ENCODE results near the gene MEST. TPM values are rescaled to one million over a fixed set of nuclear protein-coding genes. Genes with fewer than 3 reads are reported as not detected.

MEST gene
- total RNA-seq, 1 experiment from 2014 or later = 37.4 TPM

DNA sequence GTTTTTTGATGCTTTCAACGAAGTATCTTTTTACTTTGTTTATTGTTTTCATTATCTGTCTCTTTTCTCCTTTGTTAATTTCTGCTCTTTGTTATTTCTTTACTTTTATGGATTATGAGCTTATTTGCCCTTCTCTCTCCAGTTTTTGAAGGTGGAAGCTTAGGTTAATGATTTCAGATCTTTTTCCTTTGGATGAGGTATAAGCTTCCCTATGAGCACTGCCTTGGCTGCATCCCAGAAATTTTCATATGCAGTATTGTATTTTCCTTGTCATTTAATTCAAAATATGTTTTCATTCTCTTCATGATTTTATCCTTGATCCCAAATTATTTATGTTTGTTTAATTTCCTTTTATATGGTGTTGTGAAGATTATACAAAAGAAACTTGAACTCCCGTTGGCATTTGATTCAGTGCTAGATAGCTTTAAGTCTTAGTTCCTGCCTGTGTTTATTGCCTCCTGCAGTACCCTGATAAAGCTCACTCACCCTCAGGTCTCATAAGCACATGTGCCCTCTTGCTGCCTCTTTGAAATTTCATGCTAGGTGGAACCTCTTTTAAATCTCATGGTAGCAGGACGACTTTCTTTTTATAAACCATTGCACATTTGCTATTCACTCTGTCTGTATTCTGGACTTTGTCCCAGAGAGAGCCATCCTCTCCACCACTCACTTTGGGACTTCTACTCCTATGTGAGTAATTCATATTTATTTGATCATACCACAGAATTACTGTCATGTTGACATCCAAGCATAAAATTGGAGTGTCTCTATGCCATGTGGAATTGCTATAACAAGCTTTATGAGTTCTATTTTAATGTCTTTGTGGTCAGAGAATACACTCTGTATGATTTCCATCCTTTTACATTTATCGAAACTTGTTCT is 28.1 kb upstream of the MEST start:
- Histone ChIP-seq H3K4me3 (ENCODE audit: low read depth, low read length, poor library complexity, severe bottlenecking) (no peak overlapping the region), H3K36me3 (ENCODE audit: insufficient read depth, low read length, poor library complexity, severe bottlenecking) (no peaks in the 10 kb centered on the region), H3K27me3 (replicated peaks; ENCODE audit: insufficient read depth, low read depth, low read length, poor library complexity) (no peaks in the 10 kb centered on the region), H3K9me3 (ENCODE audit: low read depth, low read length, poor library complexity, severe bottlenecking) (peaks cover 12% of the 10 kb centered on the region), H3K4me1 (ENCODE audit: insufficient read depth, low read length, poor library complexity, severe bottlenecking) (no peaks in the 10 kb centered on the region), H3K27ac (ENCODE audit: low read depth, low read length, poor library complexity, severe bottlenecking) (no peak overlapping the region)
- TF ChIP-seq, protein P1, sequence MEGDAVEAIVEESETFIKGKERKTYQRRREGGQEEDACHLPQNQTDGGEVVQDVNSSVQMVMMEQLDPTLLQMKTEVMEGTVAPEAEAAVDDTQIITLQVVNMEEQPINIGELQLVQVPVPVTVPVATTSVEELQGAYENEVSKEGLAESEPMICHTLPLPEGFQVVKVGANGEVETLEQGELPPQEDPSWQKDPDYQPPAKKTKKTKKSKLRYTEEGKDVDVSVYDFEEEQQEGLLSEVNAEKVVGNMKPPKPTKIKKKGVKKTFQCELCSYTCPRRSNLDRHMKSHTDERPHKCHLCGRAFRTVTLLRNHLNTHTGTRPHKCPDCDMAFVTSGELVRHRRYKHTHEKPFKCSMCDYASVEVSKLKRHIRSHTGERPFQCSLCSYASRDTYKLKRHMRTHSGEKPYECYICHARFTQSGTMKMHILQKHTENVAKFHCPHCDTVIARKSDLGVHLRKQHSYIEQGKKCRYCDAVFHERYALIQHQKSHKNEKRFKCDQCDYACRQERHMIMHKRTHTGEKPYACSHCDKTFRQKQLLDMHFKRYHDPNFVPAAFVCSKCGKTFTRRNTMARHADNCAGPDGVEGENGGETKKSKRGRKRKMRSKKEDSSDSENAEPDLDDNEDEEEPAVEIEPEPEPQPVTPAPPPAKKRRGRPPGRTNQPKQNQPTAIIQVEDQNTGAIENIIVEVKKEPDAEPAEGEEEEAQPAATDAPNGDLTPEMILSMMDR (conservative IDR thresholded peaks at IDR 0.05; ENCODE audit: low read depth, low read length) = no peak
- no peak for TF ChIP-seq EZH2 (IDR thresholded peaks at IDR 0.05; ENCODE audit: borderline replicate concordance, low read depth, low read length, poor library complexity, severe bottlenecking)
- no peak for DNase-seq (ENCODE audit: low spot score)
- POLR2A ChIA-PET (ENCODE audit: low non-redundant PET) = no interaction called here
- no TSS peak for BruUV-seq (replicated peaks)
- intact Hi-C loops (cut with micrococcal nuclease; ENCODE audit: unreplicated experiment) = no loop called here
- CTCF ChIA-PET = no interaction called here

DNA sequence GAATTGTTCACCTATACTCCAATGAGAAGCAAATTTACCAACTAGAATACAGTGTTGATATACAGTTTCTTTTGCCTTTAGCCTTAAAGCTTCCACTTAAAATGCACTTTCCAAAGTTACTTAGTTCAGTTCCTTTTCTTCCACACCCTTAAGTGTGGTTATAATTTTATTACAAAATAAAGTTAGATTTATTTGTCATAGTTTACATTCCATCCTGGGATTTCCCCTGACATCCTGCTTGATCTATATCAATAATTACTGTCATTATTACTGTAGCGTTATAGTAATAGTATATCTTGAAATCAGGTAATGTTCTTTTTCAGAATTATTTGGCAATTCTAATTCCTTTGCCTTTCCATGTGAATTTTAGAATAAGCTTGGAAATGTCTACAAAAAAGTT is 23.3 kb upstream of the MEST start:
- Histone ChIP-seq H3K4me3 (ENCODE audit: low read depth, low read length, poor library complexity, severe bottlenecking) (no peak overlapping the region), H3K4me1 (ENCODE audit: insufficient read depth, low read length, poor library complexity, severe bottlenecking) (no peaks in the 10 kb centered on the region), H3K9me3 (ENCODE audit: low read depth, low read length, poor library complexity, severe bottlenecking) (no peaks in the 10 kb centered on the region), H3K27me3 (replicated peaks; ENCODE audit: insufficient read depth, low read depth, low read length, poor library complexity) (no peaks in the 10 kb centered on the region), H3K36me3 (ENCODE audit: insufficient read depth, low read length, poor library complexity, severe bottlenecking) (no peaks in the 10 kb centered on the region), H3K27ac (ENCODE audit: low read depth, low read length, poor library complexity, severe bottlenecking) (no peak overlapping the region)
- BruUV-seq (replicated peaks) = no TSS peak
- ChIA-PET CTCF (no interaction called here), POLR2A (ENCODE audit: low non-redundant PET) (no interaction called here)
- no peak for TF ChIP-seq EZH2 (IDR thresholded peaks at IDR 0.05; ENCODE audit: borderline replicate concordance, low read depth, low read length, poor library complexity, severe bottlenecking)
- TF ChIP-seq, protein P1 (conservative IDR thresholded peaks at IDR 0.05; ENCODE audit: low read depth, low read length) = no peak
- intact Hi-C loops (cut with micrococcal nuclease; ENCODE audit: unreplicated experiment) = no loop called here
- DNase-seq (ENCODE audit: low spot score) = no peak

DNA sequence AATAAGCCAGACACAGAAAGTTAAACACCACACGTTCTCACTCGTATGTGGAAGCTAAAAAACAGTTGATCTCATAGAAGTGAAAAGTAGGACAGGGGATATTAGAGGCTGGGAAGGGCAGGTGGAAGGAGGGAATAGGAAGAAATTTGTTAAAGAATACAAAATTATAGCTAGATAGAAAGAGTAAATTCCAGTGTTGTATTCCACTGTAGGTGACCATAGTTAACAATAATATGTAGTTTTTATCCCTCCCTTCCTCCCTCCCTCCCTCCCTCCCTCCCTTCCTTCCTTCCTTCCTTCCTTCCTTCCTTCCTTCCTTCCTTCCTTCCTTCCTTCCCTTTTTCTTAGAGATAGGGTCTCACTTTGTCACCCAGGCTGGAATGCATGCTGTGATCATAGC is 19.9 kb upstream of the MEST start:
- H3K9me3 ChIP-seq (ENCODE audit: low read depth, low read length, poor library complexity, severe bottlenecking) = no peaks in the 10 kb centered on the region
- no peaks in the 10 kb centered on the region for H3K36me3 ChIP-seq (ENCODE audit: insufficient read depth, low read length, poor library complexity, severe bottlenecking)
- H3K4me3 ChIP-seq (ENCODE audit: low read depth, low read length, poor library complexity, severe bottlenecking) = no peak overlapping the region
- intact Hi-C loops (cut with micrococcal nuclease; ENCODE audit: unreplicated experiment) = no loop called here
- no TSS peak for BruUV-seq (replicated peaks)
- no peak for TF ChIP-seq EZH2 (IDR thresholded peaks at IDR 0.05; ENCODE audit: borderline replicate concordance, low read depth, low read length, poor library complexity, severe bottlenecking)
- TF ChIP-seq, protein P1 (conservative IDR thresholded peaks at IDR 0.05; ENCODE audit: low read depth, low read length) = no peak
- H3K4me1 ChIP-seq (ENCODE audit: insufficient read depth, low read length, poor library complexity, severe bottlenecking) = no peaks in the 10 kb centered on the region
- no peaks in the 10 kb centered on the region for H3K27me3 ChIP-seq (replicated peaks; ENCODE audit: insufficient read depth, low read depth, low read length, poor library complexity)
- no peak overlapping the region for H3K27ac ChIP-seq (ENCODE audit: low read depth, low read length, poor library complexity, severe bottlenecking)
- ChIA-PET POLR2A (ENCODE audit: low non-redundant PET) (no interaction called here), CTCF (interaction anchor here (0.6 kb wide), 1 partner anchor 408 kb away, joined by 3 read pairs; no protein-coding TSS in a partner anchor)
- peak; percentile 24 for DNase-seq (ENCODE audit: low spot score)

All from A673 (cell line).